Mesenteric fat pad (tissue), 1 donor: ENCODE results near the gene HYLS1. TPM values are rescaled to one million over a fixed set of nuclear protein-coding genes. Genes with fewer than 3 reads are reported as not detected.

Source experiments
- DNase-seq: peaks from one replicate; pipeline ENCODE4 v3.0.0-alpha.2; 2020; ENCODE audit warnings: low spot score
- total RNA-seq: library from RNA; stranded (reverse); fragmentation: NEBNext Ultra II Directional; extraction: Animal tissue kit (Norgen Biotek cat#: 25700); gene quantifications from one replicate; pipeline ENCODE4 v1.2.1, GENCODE V29; 2021
- donor health status: DM: yes; HTN: yes; CAD: no.

Gene HYLS1
- total RNA-seq, 1 donor from 2014 or later = 3.7 TPM

- DNase-seq = no peak
Measured at GRCh38 chr11:125932301-125932700, 44.8 kb downstream of the HYLS1 start.

- no peak for DNase-seq
Measured at GRCh38 chr11:125933030-125933813, 45.8 kb downstream of the HYLS1 start.

- DNase-seq = no peak
Measured at GRCh38 chr11:125934473-125934872, 47.0 kb downstream of the HYLS1 start.

GRCh38 chr11:125935056-125935455, 47.6 kb downstream of the HYLS1 start:
- no peak for DNase-seq

GRCh38 chr11:125935618-125936199, 48.2 kb downstream of the HYLS1 start:
- no peak for DNase-seq

GRCh38 chr11:125938418-125938817, 51.0 kb downstream of the HYLS1 start:
- DNase-seq = peak; percentile 71

GRCh38 chr11:125939081-125939521, 51.6 kb downstream of the HYLS1 start:
- peak; percentile 73 for DNase-seq

- peak; percentile 67 for DNase-seq
Measured at GRCh38 chr11:125940145-125940544, 52.7 kb downstream of the HYLS1 start.

- peak; percentile 65 for DNase-seq
Measured at GRCh38 chr11:125941267-125941618, 53.8 kb downstream of the HYLS1 start.

- DNase-seq = peak; percentile 87
Measured at GRCh38 chr11:125941619-125942611, 54.4 kb downstream of the HYLS1 start.

- peak; percentile 84 for DNase-seq
Measured at GRCh38 chr11:125942771-125943428, 55.4 kb downstream of the HYLS1 start.

- peak; percentile 28 for DNase-seq
Measured at GRCh38 chr11:125943661-125944349, 56.3 kb downstream of the HYLS1 start.

- no peak for DNase-seq
Measured at GRCh38 chr11:125944350-125945010, 57.0 kb downstream of the HYLS1 start.

- DNase-seq = no peak
Measured at GRCh38 chr11:125945011-125945796, 57.7 kb downstream of the HYLS1 start.

- DNase-seq = peak; percentile 22
Measured at GRCh38 chr11:125945797-125946520, 58.5 kb downstream of the HYLS1 start, which contains the start of gene VSIG10L2. VSIG10L2 (plus strand) TSS chr11:125946044; CDS start chr11:125946056, 12 bp downstream.

- DNase-seq = peak; percentile 68
Measured at GRCh38 chr11:125946712-125947418, 59.4 kb downstream of the HYLS1 start.

GRCh38 chr11:125947419-125948277, 60.2 kb downstream of the HYLS1 start:
- peak; percentile 88 for DNase-seq
